Astrocyte (in vitro differentiated cells and primary cell): ENCODE results near the gene FAM227A. TPM values are rescaled to one million over a fixed set of nuclear protein-coding genes. Genes with fewer than 3 reads are reported as not detected.

Experiments used
- DNase-seq: peaks from one replicate; pipeline ENCODE4 v3.0.0-alpha.2; 2010; ENCODE audit warnings: low read depth
- FAIRE-seq: peaks from 2 replicates; lab custom pipeline; 2011; peaks lifted over from hg19 to GRCh38; lab: Jason Lieb, UNC
- H2AFZ ChIP-seq: 2 replicates; pipeline ENCODE4 v1.6.0; 2012; ENCODE audit warnings: low read depth, low read length, inconsistent platforms
- H3K27ac ChIP-seq: 2 replicates; pipeline ENCODE4 v1.5.1; 2011; ENCODE audit warnings: low read depth, low read length, inconsistent platforms
- H3K27me3 ChIP-seq: 2 replicates; pipeline ENCODE4 v1.6.0; 2011; ENCODE audit warnings: low read length, inconsistent platforms; ENCODE audit not compliant: insufficient read depth
- H3K36me3 ChIP-seq: 2 replicates; pipeline ENCODE4 v1.5.1; 2011; ENCODE audit warnings: low read length, inconsistent platforms; ENCODE audit not compliant: insufficient read depth
- H3K4me1 ChIP-seq: 2 replicates; pipeline ENCODE4 v1.5.1; 2011; ENCODE audit warnings: low read length, inconsistent platforms; ENCODE audit not compliant: insufficient read depth
- H3K4me2 ChIP-seq: 2 replicates; pipeline ENCODE4 v1.6.0; 2012; ENCODE audit warnings: low read length, inconsistent platforms
- H3K4me3 ChIP-seq: 2 replicates; pipeline ENCODE4 v1.5.1; 2011; ENCODE audit warnings: low read depth, mild to moderate bottlenecking, low read length, inconsistent platforms; ENCODE audit not compliant: insufficient read depth
- H3K79me2 ChIP-seq: 2 replicates; pipeline ENCODE4 v1.6.0; 2012; ENCODE audit warnings: mild to moderate bottlenecking, low read length, inconsistent platforms; ENCODE audit not compliant: insufficient read depth
- H3K9ac ChIP-seq: 2 replicates; pipeline ENCODE4 v1.6.0; 2012; ENCODE audit warnings: mild to moderate bottlenecking, low read length, inconsistent platforms
- H3K9me3 ChIP-seq: 2 replicates; pipeline ENCODE4 v1.5.1; 2012; ENCODE audit warnings: low read depth, mild to moderate bottlenecking, low read length, inconsistent platforms; ENCODE audit not compliant: insufficient read depth
- H4K20me1 ChIP-seq: 2 replicates; pipeline ENCODE4 v1.6.0; 2012; ENCODE audit warnings: low read length, inconsistent platforms; ENCODE audit not compliant: insufficient read depth
- H3K27ac Mint-ChIP-seq: one replicate; pipeline ENCODE4 v1.8.0; 2021; ENCODE audit warnings: mild to moderate bottlenecking, mixed read lengths; ENCODE audit not compliant: unreplicated experiment
- H3K27me3 Mint-ChIP-seq: one replicate; pipeline ENCODE4 v1.8.0; 2021; ENCODE audit warnings: low read depth, mixed read lengths; ENCODE audit not compliant: unreplicated experiment
- H3K36me3 Mint-ChIP-seq: one replicate; pipeline ENCODE4 v1.8.0; 2021; ENCODE audit warnings: low read depth, mixed read lengths; ENCODE audit not compliant: unreplicated experiment
- H3K4me1 Mint-ChIP-seq: one replicate; pipeline ENCODE4 v1.8.0; 2021; ENCODE audit warnings: low read depth, mixed read lengths; ENCODE audit not compliant: unreplicated experiment
- H3K4me3 Mint-ChIP-seq: one replicate; pipeline ENCODE4 v1.8.0; 2021; ENCODE audit warnings: mild to moderate bottlenecking, moderate library complexity, mixed read lengths; ENCODE audit not compliant: unreplicated experiment
- H3K9me3 Mint-ChIP-seq: one replicate; pipeline ENCODE4 v1.8.0; 2021; ENCODE audit warnings: mild to moderate bottlenecking, mixed read lengths; ENCODE audit not compliant: unreplicated experiment
- EZH2 ChIP-seq: IDR thresholded peaks from 2 replicates; pipeline ENCODE4 v1.6.1; 2012; ENCODE audit warnings: mild to moderate bottlenecking, low read length, inconsistent platforms; ENCODE audit not compliant: insufficient read depth
- total RNA-seq: library from RNA; stranded (reverse); gene quantifications from 2 replicates; pipeline ENCODE4 v1.2.1, GENCODE V29; 2021
- TF ChIP-seq, protein P1 (sequence below): IDR thresholded peaks from 2 replicates; pipeline ENCODE4 v1.5.1; 2011; ENCODE audit warnings: low read depth, mild to moderate bottlenecking, inconsistent platforms, low read length, moderate library complexity; ENCODE audit not compliant: insufficient read depth

The FAM227A gene
- total RNA-seq, 1 donor from 2014 or later, result 3.4 TPM

DNA sequence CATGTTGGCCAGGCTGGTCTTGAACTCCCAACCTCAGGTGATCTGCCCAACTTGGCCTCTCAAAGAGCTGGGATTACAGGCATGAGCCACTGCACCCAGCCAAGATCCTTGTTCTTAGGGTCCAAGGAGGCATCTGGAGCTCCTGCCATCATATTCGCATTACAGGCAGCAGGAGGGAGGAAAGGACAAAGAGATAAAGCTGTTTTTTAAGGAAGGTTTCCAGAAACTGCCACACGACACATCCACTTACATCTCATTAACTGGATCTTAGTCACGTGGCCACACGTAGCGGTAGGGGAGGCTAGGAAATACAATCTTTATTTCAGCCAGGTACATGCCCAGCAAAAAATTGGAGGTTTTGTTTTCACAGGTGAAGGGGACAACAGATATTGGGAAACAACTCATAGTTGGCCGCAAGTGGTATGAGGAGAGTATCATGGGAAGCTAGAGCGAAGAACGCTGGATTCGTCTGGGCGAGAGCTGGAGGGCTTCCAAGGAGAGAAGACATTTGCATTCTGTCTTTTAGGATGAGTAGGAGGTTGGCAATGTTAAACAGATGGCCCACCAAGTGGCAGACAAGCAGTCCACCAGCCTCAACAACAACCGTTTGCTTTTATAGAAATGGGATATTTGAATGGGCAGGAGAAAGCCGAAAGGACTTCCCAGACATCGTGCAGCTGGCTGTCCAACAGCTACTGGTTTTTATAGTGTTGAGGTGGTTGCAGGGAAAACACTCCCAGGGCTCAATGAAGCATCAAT is 47.0 kb downstream of the FAM227A start:
- no peak overlapping the region for H3K27ac ChIP-seq
- DNase-seq (no peak), FAIRE-seq (no peak)
- H3K4me1 Mint-ChIP-seq, result peaks cover 7% of the 10 kb centered on the region
- H3K4me3 ChIP-seq, result no peak overlapping the region
- no peaks in the 10 kb centered on the region for H4K20me1 ChIP-seq
- no peaks in the 10 kb centered on the region for H3K27me3 ChIP-seq
- H3K9me3 ChIP-seq, result no peaks in the 10 kb centered on the region
- peaks cover 4% of the 10 kb centered on the region for H3K27me3 Mint-ChIP-seq
- TF ChIP-seq, protein P1, sequence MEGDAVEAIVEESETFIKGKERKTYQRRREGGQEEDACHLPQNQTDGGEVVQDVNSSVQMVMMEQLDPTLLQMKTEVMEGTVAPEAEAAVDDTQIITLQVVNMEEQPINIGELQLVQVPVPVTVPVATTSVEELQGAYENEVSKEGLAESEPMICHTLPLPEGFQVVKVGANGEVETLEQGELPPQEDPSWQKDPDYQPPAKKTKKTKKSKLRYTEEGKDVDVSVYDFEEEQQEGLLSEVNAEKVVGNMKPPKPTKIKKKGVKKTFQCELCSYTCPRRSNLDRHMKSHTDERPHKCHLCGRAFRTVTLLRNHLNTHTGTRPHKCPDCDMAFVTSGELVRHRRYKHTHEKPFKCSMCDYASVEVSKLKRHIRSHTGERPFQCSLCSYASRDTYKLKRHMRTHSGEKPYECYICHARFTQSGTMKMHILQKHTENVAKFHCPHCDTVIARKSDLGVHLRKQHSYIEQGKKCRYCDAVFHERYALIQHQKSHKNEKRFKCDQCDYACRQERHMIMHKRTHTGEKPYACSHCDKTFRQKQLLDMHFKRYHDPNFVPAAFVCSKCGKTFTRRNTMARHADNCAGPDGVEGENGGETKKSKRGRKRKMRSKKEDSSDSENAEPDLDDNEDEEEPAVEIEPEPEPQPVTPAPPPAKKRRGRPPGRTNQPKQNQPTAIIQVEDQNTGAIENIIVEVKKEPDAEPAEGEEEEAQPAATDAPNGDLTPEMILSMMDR, result no peak
- no peak for TF ChIP-seq EZH2
- no peak overlapping the region for H3K4me2 ChIP-seq
- no peaks in the 10 kb centered on the region for H3K4me1 ChIP-seq
- H2AFZ ChIP-seq, result no peak overlapping the region
- H3K79me2 ChIP-seq, result no peaks in the 10 kb centered on the region
- H3K36me3 Mint-ChIP-seq, result peaks cover 8% of the 10 kb centered on the region
- no peak overlapping the region for H3K9ac ChIP-seq
- H3K9me3 Mint-ChIP-seq, result peaks cover 3% of the 10 kb centered on the region
- H3K36me3 ChIP-seq, result no peaks in the 10 kb centered on the region
- no peak overlapping the region for H3K27ac Mint-ChIP-seq
- H3K4me3 Mint-ChIP-seq, result no peak overlapping the region

DNA sequence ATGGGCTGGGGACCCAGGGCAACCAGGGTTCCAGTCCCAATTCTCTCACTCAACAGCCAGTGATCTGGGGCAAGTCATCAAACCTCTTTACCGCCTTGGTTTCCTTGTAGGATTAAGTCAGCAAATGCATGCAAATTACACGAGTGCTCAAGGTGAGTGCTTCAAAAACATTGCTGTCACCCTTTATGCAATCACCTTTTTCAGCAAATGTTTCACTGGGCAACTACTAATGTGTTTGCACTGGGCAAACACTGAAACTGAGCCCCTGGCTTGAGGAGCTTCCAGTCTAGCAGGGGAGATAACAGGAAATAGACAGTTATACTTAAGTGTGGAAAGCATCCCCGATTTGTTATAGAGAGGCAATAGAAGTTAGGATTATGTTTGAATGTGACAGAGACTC is 48.5 kb downstream of the FAM227A start:
- Histone ChIP-seq H4K20me1 (no peaks in the 10 kb centered on the region), H3K27ac (no peak overlapping the region), H3K36me3 (no peaks in the 10 kb centered on the region), H3K27me3 (no peaks in the 10 kb centered on the region), H3K4me2 (no peak overlapping the region), H3K79me2 (no peaks in the 10 kb centered on the region), H3K4me1 (no peaks in the 10 kb centered on the region), H3K9ac (no peak overlapping the region), H2AFZ (no peak overlapping the region), H3K4me3 (no peak overlapping the region), H3K9me3 (no peaks in the 10 kb centered on the region)
- no peak overlapping the region for H3K4me3 Mint-ChIP-seq
- H3K4me1 Mint-ChIP-seq, result peaks cover 7% of the 10 kb centered on the region
- H3K27ac Mint-ChIP-seq, result no peak overlapping the region
- peaks cover 8% of the 10 kb centered on the region for H3K36me3 Mint-ChIP-seq
- H3K27me3 Mint-ChIP-seq, result peaks cover 4% of the 10 kb centered on the region
- DNase-seq, result no peak
- peaks cover 3% of the 10 kb centered on the region for H3K9me3 Mint-ChIP-seq
- FAIRE-seq, result no peak
- TF ChIP-seq, protein P1, result no peak
- TF ChIP-seq EZH2, result no peak

DNA sequence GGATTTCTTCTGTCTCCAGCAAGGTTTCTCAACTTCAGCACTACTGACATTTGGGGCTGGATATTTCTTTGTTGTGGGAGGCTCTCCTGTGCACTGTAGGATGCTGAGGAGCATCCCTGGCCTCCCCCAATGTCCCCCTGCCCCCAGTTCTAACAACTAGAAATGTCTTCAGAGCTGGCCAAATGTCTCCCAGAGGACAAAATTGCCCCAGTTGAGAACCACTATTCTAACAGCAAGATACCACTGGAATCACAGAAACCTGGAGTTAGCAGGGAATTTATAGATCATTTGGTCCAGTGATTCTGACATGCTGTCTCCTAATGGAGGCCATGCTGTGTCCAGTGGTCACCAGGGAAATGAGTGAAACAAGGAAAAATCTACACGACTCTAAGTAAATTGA is 54.0 kb downstream of the FAM227A start:
- H3K27me3 Mint-ChIP-seq, result peaks cover 7% of the 10 kb centered on the region

More for the DNA sequence above, 54.0 kb downstream of the FAM227A start:
- no peaks in the 10 kb centered on the region for H3K4me1 ChIP-seq
- no peaks in the 10 kb centered on the region for H3K36me3 ChIP-seq
- Mint-ChIP-seq H3K27ac (no peak overlapping the region), H3K4me3 (no peak overlapping the region), H3K9me3 (no peaks in the 10 kb centered on the region), H3K36me3 (peaks cover 2% of the 10 kb centered on the region), H3K4me1 (peaks cover 7% of the 10 kb centered on the region)
- FAIRE-seq (no peak), DNase-seq (no peak)
- no peaks in the 10 kb centered on the region for H4K20me1 ChIP-seq
- no peaks in the 10 kb centered on the region for H3K79me2 ChIP-seq
- no peak overlapping the region for H3K4me3 ChIP-seq
- no peak for TF ChIP-seq EZH2
- TF ChIP-seq, protein P1, result no peak
- no peak overlapping the region for H3K27ac ChIP-seq
- no peak overlapping the region for H2AFZ ChIP-seq
- H3K9ac ChIP-seq, result no peak overlapping the region
- H3K9me3 ChIP-seq, result no peaks in the 10 kb centered on the region
- H3K4me2 ChIP-seq, result no peak overlapping the region
- no peaks in the 10 kb centered on the region for H3K27me3 ChIP-seq
